ENCODE measurements around the gene PADI3. TPM values are rescaled to one million over a fixed set of nuclear protein-coding genes. Genes with fewer than 3 reads are reported as not detected.

Gene PADI3, protein sequence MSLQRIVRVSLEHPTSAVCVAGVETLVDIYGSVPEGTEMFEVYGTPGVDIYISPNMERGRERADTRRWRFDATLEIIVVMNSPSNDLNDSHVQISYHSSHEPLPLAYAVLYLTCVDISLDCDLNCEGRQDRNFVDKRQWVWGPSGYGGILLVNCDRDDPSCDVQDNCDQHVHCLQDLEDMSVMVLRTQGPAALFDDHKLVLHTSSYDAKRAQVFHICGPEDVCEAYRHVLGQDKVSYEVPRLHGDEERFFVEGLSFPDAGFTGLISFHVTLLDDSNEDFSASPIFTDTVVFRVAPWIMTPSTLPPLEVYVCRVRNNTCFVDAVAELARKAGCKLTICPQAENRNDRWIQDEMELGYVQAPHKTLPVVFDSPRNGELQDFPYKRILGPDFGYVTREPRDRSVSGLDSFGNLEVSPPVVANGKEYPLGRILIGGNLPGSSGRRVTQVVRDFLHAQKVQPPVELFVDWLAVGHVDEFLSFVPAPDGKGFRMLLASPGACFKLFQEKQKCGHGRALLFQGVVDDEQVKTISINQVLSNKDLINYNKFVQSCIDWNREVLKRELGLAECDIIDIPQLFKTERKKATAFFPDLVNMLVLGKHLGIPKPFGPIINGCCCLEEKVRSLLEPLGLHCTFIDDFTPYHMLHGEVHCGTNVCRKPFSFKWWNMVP
- not detected in 2 replicates for total RNA-seq (2012; rRNA removed)
- polyA plus RNA-seq (2012; rRNA removed), result not detected in 2 replicates
- not detected in 2 replicates for polyA plus RNA-seq (2012; cell fraction: cytosol; rRNA removed)
- polyA plus RNA-seq (2012; cell fraction: nucleus; rRNA removed; ENCODE audit: low replicate concordance), result 0.01 and 0.03 TPM in 2 replicates
- Bru-seq, nascent RNA, result percentile 3 among the genes with signal in this experiment
- percentile 3 among the genes with signal in this experiment for BruChase-seq, experiment 1, labeled RNA remaining after a 6-hour chase
- BruChase-seq, experiment 2, labeled RNA remaining after a 2-hour chase, result not detected
- long read RNA-seq, result 0 reads

DNA sequence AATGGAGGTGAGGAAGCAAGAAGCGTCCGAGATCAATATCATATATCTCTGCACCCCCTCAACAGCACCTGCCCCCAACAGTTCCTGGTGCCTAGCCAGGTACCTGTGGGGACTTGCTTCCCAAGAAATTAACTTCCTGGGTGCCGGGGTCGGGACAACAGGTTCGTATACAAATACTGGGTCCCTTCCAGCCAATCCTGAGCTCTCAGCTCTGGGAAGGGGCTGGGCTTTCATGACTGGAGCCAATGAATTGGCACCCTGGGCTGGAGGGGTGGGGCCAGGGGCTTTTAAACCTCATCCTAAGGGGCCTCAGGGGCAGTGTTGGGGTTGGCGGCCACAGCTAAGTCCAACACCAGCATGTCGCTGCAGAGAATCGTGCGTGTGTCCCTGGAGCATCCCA lies at the start of gene PADI3:
PADI3 (plus strand) TSS at position 318 of the 400 bp plus-strand sequence; CDS start at position 358, 40 bp downstream.
- H3K14ac ChIP-seq (replicated peaks; ENCODE audit: low read depth, low read length), result no peak within 1 kb of the TSS
- no peak within 1 kb of the TSS for H4K91ac ChIP-seq (ENCODE audit: insufficient read depth, low read depth, low read length)
- dilution Hi-C loops (cut with HindIII; ENCODE audit: low sequenced_read_pairs, unreplicated experiment), result no loop called here
- in situ Hi-C loops (cut with MboI; ENCODE audit: low sequenced_read_pairs), result no loop called here
- POLR2A ChIA-PET (ENCODE audit: unreplicated experiment), result no interaction called here
- BruUV-seq (replicated peaks), result no TSS peak
- H3K56ac ChIP-seq (ENCODE audit: extremely low read depth, insufficient read depth, low read length), result no peak within 1 kb of the TSS
- H3K27me3 ChIP-seq (ENCODE audit: control insufficient read depth, insufficient read depth, low read length), result peaks cover 2% of the 10 kb centered on the region; the same call in 1 of the 2 replicates
- no peaks in the 10 kb centered on the region for H3K79me1 ChIP-seq (ENCODE audit: low read depth in 1 of 2, low read length in 2 of 2)
- no peak within 1 kb of the TSS for H3K4me3 ChIP-seq (ENCODE audit: insufficient read depth, low read depth, low read length)
- H3K4ac ChIP-seq (ENCODE audit: low read depth, low read length), result no peak within 1 kb of the TSS
- no peak within 1 kb of the TSS for H2BK120ac ChIP-seq (ENCODE audit: low read depth, low read length)
- H3K4me2 ChIP-seq (ENCODE audit: low read depth, low read length), result no peak within 1 kb of the TSS
- H4K20me1 ChIP-seq (ENCODE audit: insufficient read depth, low read length), result no peaks in the 10 kb centered on the region
- intact Hi-C loops (cut with micrococcal nuclease), result loop anchor here (5.0 kb wide), 1 partner anchor 84 kb away; no protein-coding TSS in a partner anchor
- no peak within 1 kb of the TSS for H2BK20ac ChIP-seq (ENCODE audit: low read depth, low read length)
- no peak within 1 kb of the TSS for H4K5ac ChIP-seq (ENCODE audit: low read depth, low read length)
- H2AK9ac ChIP-seq (replicated peaks; ENCODE audit: low read depth, low read length, poor library complexity), result no peak within 1 kb of the TSS
- no peak within 1 kb of the TSS for H2AFZ ChIP-seq (replicated peaks; ENCODE audit: low read length, poor library complexity)
- DNase-seq, result no peak
- no peak within 1 kb of the TSS for H2AK5ac ChIP-seq (ENCODE audit: low read depth, low read length)
- peaks cover 11% of the 10 kb centered on the region; the same call in 1 of the 2 replicates for H3K9me1 ChIP-seq (ENCODE audit: insufficient read depth, low read length)
- H3K18ac ChIP-seq (ENCODE audit: low read depth, low read length), result no peak within 1 kb of the TSS
- no peak within 1 kb of the TSS for H4K8ac ChIP-seq (ENCODE audit: low read depth in 2 of 2, low read length in 2 of 2)
- TF ChIP-seq BHLHE40 (IDR thresholded peaks at IDR 0.05; ENCODE audit: low read depth, low read length), result no peak
- no peak within 1 kb of the TSS for H3K9ac ChIP-seq (ENCODE audit: low read depth, low read length)
- no peaks in the 10 kb centered on the region for H3K36me3 ChIP-seq (ENCODE audit: control insufficient read depth, insufficient read depth, low read length)
- peaks cover 3% of the 10 kb centered on the region; the same call in 1 of the 2 replicates for H3K4me1 ChIP-seq (ENCODE audit: control insufficient read depth, insufficient read depth, low read length)
- H3K23ac ChIP-seq (ENCODE audit: low read depth, low read length), result no peak within 1 kb of the TSS
- ATAC-seq (ENCODE audit: low read depth), result no peak
- CTCF ChIA-PET, result interaction anchor here (0.8 kb wide), 1 partner anchor 1708 kb away, joined by 3 read pairs; the partner anchor contains the start of gene IFFO2
- no peak within 1 kb of the TSS for H2BK5ac ChIP-seq (ENCODE audit: low read depth, low read length, poor library complexity, severe bottlenecking)
- H3K27ac ChIP-seq (ENCODE audit: insufficient read depth, low read length), result no peak within 1 kb of the TSS
- no CpG with 5 or more reads among the region's 9 CpGs for WGBS, 2 experiments (ENCODE audit: extremely low coverage in 2 of 2, insufficient read length in 1 of 2)
- H2BK15ac ChIP-seq (ENCODE audit: low read depth, low read length), result no peak within 1 kb of the TSS
- no peaks in the 10 kb centered on the region for H3K9me3 ChIP-seq (ENCODE audit: control insufficient read depth, insufficient read depth, low read length)
